CD4-positive, alpha-beta T cell (primary cell): ENCODE measurements around the gene ABCA6. TPM values are rescaled to one million over a fixed set of nuclear protein-coding genes. Genes with fewer than 3 reads are reported as not detected.

Experiments used
- ATAC-seq: fragments of 200-7000 bp; cut with Tn5 transposase; one replicate; pipeline ENCODE4 v1.10.0; 2022; ENCODE audit warnings: mild to moderate bottlenecking; ENCODE audit not compliant: poor library complexity
- CTCF ChIA-PET: fragments of 350-600 bp; sonication (Branson Sonifier 250); formaldehyde crosslinking; loops from one replicate; lab custom pipeline; 2021; ENCODE audit warnings: antibody characterized with exemption, inconsistent platforms; lab: Charles Lee
- POLR2A ChIA-PET: fragments of 350-600 bp; sonication (Branson Sonifier 250); formaldehyde crosslinking; loops from one replicate; lab custom pipeline; 2021; ENCODE audit warnings: antibody characterized with exemption, inconsistent platforms; lab: Charles Lee
- DNase-seq, 14 experiments: peaks; one replicate each; pipeline ENCODE4 v3.0.0-alpha.2; 2013 to 2020; ENCODE audit warnings: mixed read lengths in 2 of 14
- H3K27ac ChIP-seq, 2 donors: one replicate each; pipeline versions ENCODE4 v1.5.1 to v1.7.0; 2013; ENCODE audit warnings: low read length in 2 of 2, low read depth in 1 of 2, mild to moderate bottlenecking in 1 of 2
- H3K27me3 ChIP-seq, 2 experiments: 1 replicate in 1 of 2; 2 replicates in 1 of 2; pipeline versions ENCODE4 v1.6.1 to v1.7.0; 2013; ENCODE audit warnings: low read length in 2 of 2, control low read depth in 1 of 2, mild to moderate bottlenecking in 1 of 2, moderate library complexity in 1 of 2; ENCODE audit not compliant: insufficient read depth in 2 of 2, control insufficient read depth in 1 of 2
- H3K36me3 ChIP-seq: one replicate; pipeline ENCODE4 v1.6.1; 2013; ENCODE audit warnings: low read length, control low read depth; ENCODE audit not compliant: insufficient read depth
- H3K4me1 ChIP-seq: one replicate; pipeline ENCODE4 v1.6.1; 2013; ENCODE audit warnings: low read length, control low read depth; ENCODE audit not compliant: insufficient read depth
- H3K4me3 ChIP-seq: one replicate; pipeline ENCODE4 v1.5.1; 2013; ENCODE audit warnings: mild to moderate bottlenecking, low read length, moderate library complexity
- H3K9me3 ChIP-seq, 2 experiments: 1 replicate in 1 of 2; 2 replicates in 1 of 2; pipeline versions ENCODE4 v1.6.1 to v1.7.0; 2013; ENCODE audit warnings: low read length in 2 of 2, mild to moderate bottlenecking in 2 of 2, control low read depth in 1 of 2, moderate library complexity in 1 of 2; ENCODE audit not compliant: control insufficient read depth in 1 of 2, insufficient read depth in 1 of 2
- H3K27ac Mint-ChIP-seq: one replicate; pipeline ENCODE4 v1.8.0; 2020; ENCODE audit warnings: mixed read lengths
- H3K27me3 Mint-ChIP-seq: one replicate; pipeline ENCODE4 v1.8.0; 2021; ENCODE audit warnings: mixed read lengths
- H3K36me3 Mint-ChIP-seq: one replicate; pipeline ENCODE4 v1.8.0; 2021; ENCODE audit warnings: low read depth, mixed read lengths
- H3K4me1 Mint-ChIP-seq: one replicate; pipeline ENCODE4 v1.8.0; 2021; ENCODE audit warnings: low read depth, mixed read lengths
- H3K4me3 Mint-ChIP-seq: one replicate; pipeline ENCODE4 v1.8.0; 2020; ENCODE audit warnings: mild to moderate bottlenecking, mixed read lengths
- H3K9me3 Mint-ChIP-seq: one replicate; pipeline ENCODE4 v1.8.0; 2020; ENCODE audit warnings: mixed read lengths
- CTCF ChIP-seq: fragments of 200-600 bp; IDR thresholded peaks from one replicate; pipeline ENCODE4 v1.8.0; 2022; ENCODE audit warnings: antibody characterized with exemption, mild to moderate bottlenecking
- intact Hi-C, 2 experiments: fragments of 100-400 bp; cut with DNase I in 1 of 2; cut with micrococcal nuclease in 1 of 2; formaldehyde crosslinking; loops; one replicate each; pipeline versions ENCODE4 v1.15.1 to v1.9.0; 2023 to 2025; cut with DNase I, micrococcal nuclease
- total RNA-seq, 174 experiments: library from RNA in 2 of 174; stranded (reverse) in 2 of 174; gene quantifications; one replicate each; pipeline ENCODE4 v1.2.3 and lab custom pipeline; 2021 to 2026

The ABCA6 gene
- total RNA-seq, 2 experiments from 2014 or later: 0.22 to 0.25 TPM

- CTCF ChIA-PET: no interaction called here
- no peaks in the 10 kb centered on the region for H3K4me1 ChIP-seq
- Mint-ChIP-seq H3K4me3 (no peak overlapping the region), H3K27me3 (no peaks in the 10 kb centered on the region), H3K36me3 (no peaks in the 10 kb centered on the region), H3K9me3 (no peaks in the 10 kb centered on the region), H3K27ac (no peak overlapping the region), H3K4me1 (no peaks in the 10 kb centered on the region)
- ATAC-seq: no peak
- TF ChIP-seq CTCF: no peak
- intact Hi-C loops: no loop called here
- no peak overlapping the region for H3K4me3 ChIP-seq
- H3K27me3 ChIP-seq: no peaks in the 10 kb centered on the region
- H3K9me3 ChIP-seq: peaks cover 0 to 4% of the 10 kb centered on the region in 2 experiments
- DNase-seq: no peak
- POLR2A ChIA-PET: no interaction called here
- H3K36me3 ChIP-seq: no peaks in the 10 kb centered on the region
- no peak overlapping the region for H3K27ac ChIP-seq
These were observed 56.8 kb downstream of the ABCA6 start for GRCh38 chr17:69084911-69085310.

- POLR2A ChIA-PET: interaction anchor here (0.7 kb wide), 1 partner anchor 8 kb away, joined by 3 read pairs; no protein-coding TSS in a partner anchor
- Mint-ChIP-seq H3K36me3 (no peaks in the 10 kb centered on the region), H3K9me3 (no peaks in the 10 kb centered on the region), H3K4me3 (no peak overlapping the region), H3K4me1 (no peaks in the 10 kb centered on the region), H3K27me3 (no peaks in the 10 kb centered on the region), H3K27ac (no peak overlapping the region)
- H3K36me3 ChIP-seq: no peaks in the 10 kb centered on the region
- no peak overlapping the region for H3K27ac ChIP-seq
- CTCF ChIA-PET: no interaction called here
- DNase-seq: no peak
- H3K27me3 ChIP-seq: no peaks in the 10 kb centered on the region
- H3K4me3 ChIP-seq: no peak overlapping the region
- TF ChIP-seq CTCF: no peak
- ATAC-seq: no peak
- peaks cover 0 to 4% of the 10 kb centered on the region in 2 experiments for H3K9me3 ChIP-seq
- H3K4me1 ChIP-seq: no peaks in the 10 kb centered on the region
- intact Hi-C loops: no loop called here
These were observed 59.0 kb downstream of the ABCA6 start for GRCh38 chr17:69082696-69083095.

- H3K36me3 ChIP-seq: no peaks in the 10 kb centered on the region
- intact Hi-C loops: no loop called here
- H3K27me3 ChIP-seq: no peaks in the 10 kb centered on the region
- Mint-ChIP-seq H3K27ac (no peak overlapping the region), H3K36me3 (no peaks in the 10 kb centered on the region), H3K27me3 (no peaks in the 10 kb centered on the region), H3K4me3 (no peak overlapping the region), H3K9me3 (peaks cover 4% of the 10 kb centered on the region), H3K4me1 (no peaks in the 10 kb centered on the region)
- DNase-seq (no peak), ATAC-seq (no peak)
- H3K9me3 ChIP-seq: peaks cover 4 to 8% of the 10 kb centered on the region in 2 experiments
- H3K27ac ChIP-seq: no peak overlapping the region
- H3K4me1 ChIP-seq: no peaks in the 10 kb centered on the region
- TF ChIP-seq CTCF: no peak
- no peak overlapping the region for H3K4me3 ChIP-seq
- POLR2A ChIA-PET: no interaction called here
- CTCF ChIA-PET: no interaction called here
These were observed 62.8 kb downstream of the ABCA6 start for GRCh38 chr17:69078864-69079263.
